SK-N-SH (cell line): Measurements from ENCODE around the gene TRIM7. TPM values are rescaled to one million over a fixed set of nuclear protein-coding genes. Genes with fewer than 3 reads are reported as not detected.

Experiments used
- CTCF ChIA-PET: fragments of 300-600, 350-600 bp; formaldehyde crosslinking; extraction: SDS; loops from one replicate; lab custom pipeline; 2021; lab: Yijun Ruan, JAX
- POLR2A ChIA-PET: fragments of 350-600 bp; sonication (Branson Sonifier 250); formaldehyde crosslinking; extraction: SDS; loops from one replicate; lab custom pipeline; 2020; ENCODE audit warnings: antibody characterized with exemption, inconsistent platforms; lab: Yijun Ruan, JAX
- DNase-seq: peaks from one replicate; pipeline ENCODE4 v3.0.0; 2012
- H2AFZ ChIP-seq: fragments of 200-600 bp; sonication (generic); 2 replicates; pipeline ENCODE4 v1.8.1; 2016; ENCODE audit warnings: antibody characterized with exemption, mild to moderate bottlenecking, low read depth
- H3F3A ChIP-seq: fragments of 200-600 bp; sonication (generic); replicated peaks from 2 replicates; pipeline ENCODE3; 2016; ENCODE audit warnings: antibody characterized with exemption, mild to moderate bottlenecking; ENCODE audit not compliant: insufficient read depth
- H3K27ac ChIP-seq, 2 experiments: fragments of 200-500 bp in 1 of 2; fragments of 200-600 bp in 1 of 2; sonication (Bioruptor generic) in 1 of 2; sonication (generic), shearing (Covaris generic) in 1 of 2; 2 replicates each; pipeline versions ENCODE4 v1.5.1 to v1.6.1; 2014 to 2016; ENCODE audit warnings: low read depth in 2 of 2, inconsistent platforms in 1 of 2, low read length in 1 of 2, mild to moderate bottlenecking in 1 of 2, mixed read lengths in 1 of 2
- H3K27me3 ChIP-seq: fragments of 200-600 bp; sonication (generic), shearing (Covaris generic); 2 replicates; pipeline ENCODE4 v1.6.1; 2016; ENCODE audit warnings: mixed run types; ENCODE audit not compliant: insufficient read depth
- H3K36me3 ChIP-seq, 2 experiments: fragments of 200-500 bp in 1 of 2; fragments of 200-600 bp in 1 of 2; sonication (Bioruptor generic) in 1 of 2; sonication (generic) in 1 of 2; replicated peaks in 1 of 2; 2 replicates each; pipeline versions ENCODE3 to v1.5.1; 2014 to 2016; ENCODE audit warnings: low read length in 1 of 2, mild to moderate bottlenecking in 1 of 2; ENCODE audit not compliant: insufficient read depth in 2 of 2, control insufficient read depth in 1 of 2
- H3K4me1 ChIP-seq, 2 experiments: fragments of 200-500 bp in 1 of 2; fragments of 200-600 bp in 1 of 2; sonication (Bioruptor generic) in 1 of 2; sonication (generic), shearing (Covaris generic) in 1 of 2; 2 replicates each; pipeline versions ENCODE4 v1.5.1 to v1.6.1; 2014 to 2016; ENCODE audit warnings: low read depth in 1 of 2, low read length in 1 of 2, mixed run types in 1 of 2; ENCODE audit not compliant: insufficient read depth in 2 of 2, control insufficient read depth in 1 of 2
- H3K4me2 ChIP-seq: fragments of 200-600 bp; sonication (generic), shearing (Covaris generic); 2 replicates; pipeline ENCODE4 v1.6.1; 2017; ENCODE audit warnings: mixed run types
- H3K4me3 ChIP-seq, 2 experiments: fragments of 200-500 bp in 1 of 2; fragments of 200-600 bp in 1 of 2; sonication (Bioruptor generic) in 1 of 2; sonication (generic), shearing (Covaris generic) in 1 of 2; 2 replicates each; pipeline versions ENCODE4 v1.5.1 to v1.8.1; 2014 to 2016; ENCODE audit warnings: low read depth in 2 of 2, inconsistent platforms in 1 of 2, low read length in 1 of 2, mild to moderate bottlenecking in 1 of 2, mixed read lengths in 1 of 2, moderate library complexity in 1 of 2
- H3K79me2 ChIP-seq: fragments of 200-600 bp; sonication (generic); 2 replicates; pipeline ENCODE4 v1.8.1; 2017; ENCODE audit warnings: mild to moderate bottlenecking; ENCODE audit not compliant: insufficient read depth
- H3K9ac ChIP-seq: fragments of 200-600 bp; sonication (generic); 2 replicates; pipeline ENCODE4 v1.6.1; 2017; ENCODE audit warnings: mixed run types
- H3K9me2 ChIP-seq: fragments of 200-600 bp; sonication (generic); 2 replicates; pipeline ENCODE4 v1.6.1; 2017; ENCODE audit warnings: mixed run types
- H3K9me3 ChIP-seq: fragments of 200-600 bp; sonication (generic); 2 replicates; pipeline ENCODE4 v1.6.1; 2017; ENCODE audit warnings: mixed run types, mild to moderate bottlenecking, moderate library complexity
- H4K20me1 ChIP-seq: fragments of 200-600 bp; sonication (generic); 2 replicates; pipeline ENCODE4 v1.6.1; 2017; ENCODE audit warnings: mild to moderate bottlenecking, mixed run types; ENCODE audit not compliant: insufficient read depth
- CHD2 ChIP-seq: fragments of 150-350 bp; IDR thresholded peaks from 2 replicates; pipeline ENCODE4 v1.6.1; 2018; ENCODE audit warnings: low read length; ENCODE audit not compliant: partially characterized antibody
- FOXJ3 ChIP-seq: sonication (generic); formaldehyde crosslinking; IDR thresholded peaks from 2 replicates; pipeline ENCODE4 v1.5.1; 2020; ENCODE audit warnings: mild to moderate bottlenecking, missing genetic modification reagents
- GABPA ChIP-seq: IDR thresholded peaks from 2 replicates; pipeline ENCODE4 v1.4.0; 2012; ENCODE audit warnings: low read depth, mild to moderate bottlenecking
- IRF3 ChIP-seq: fragments of 150-350 bp; IDR thresholded peaks from 2 replicates; pipeline ENCODE4 v1.6.1; 2016; ENCODE audit warnings: mild to moderate bottlenecking, low read depth, low read length
- MAX ChIP-seq: IDR thresholded peaks from 2 replicates; pipeline ENCODE4 v1.4.0; 2012; ENCODE audit warnings: low read depth
- MXI1 ChIP-seq: IDR thresholded peaks from 2 replicates; pipeline ENCODE4 v1.6.1; 2012; ENCODE audit warnings: mild to moderate bottlenecking, low read depth, low read length, improper control_type of control experiment
- NFIC ChIP-seq: IDR thresholded peaks from 2 replicates; pipeline ENCODE4 v1.4.0; 2012; ENCODE audit warnings: borderline replicate concordance
- RAD21 ChIP-seq: IDR thresholded peaks from 2 replicates; pipeline ENCODE4 v1.6.1; 2012; ENCODE audit warnings: mild to moderate bottlenecking, low read length
- RCOR1 ChIP-seq: fragments of 150-350 bp; IDR thresholded peaks from 2 replicates; pipeline ENCODE4 v1.6.1; 2017; ENCODE audit warnings: antibody characterized with exemption, low read length
- RFX5 ChIP-seq: IDR thresholded peaks from 2 replicates; pipeline ENCODE4 v1.6.1; 2012; ENCODE audit warnings: mild to moderate bottlenecking, improper control_type of control experiment, low read length
- SIN3A ChIP-seq: IDR thresholded peaks from 2 replicates; pipeline ENCODE4 v1.6.1; 2012; ENCODE audit warnings: low read depth, mild to moderate bottlenecking, low read length, moderate library complexity, borderline replicate concordance
- TAF1 ChIP-seq: IDR thresholded peaks from 2 replicates; pipeline ENCODE4 v1.6.1; 2012; ENCODE audit warnings: low read depth, mild to moderate bottlenecking, low read length, moderate library complexity, borderline replicate concordance
- TCF12 ChIP-seq: IDR thresholded peaks from 2 replicates; pipeline ENCODE4 v1.4.0; 2012
- TEAD4 ChIP-seq: IDR thresholded peaks from 2 replicates; pipeline ENCODE4 v1.4.0; 2012; ENCODE audit warnings: mild to moderate bottlenecking, borderline replicate concordance; ENCODE audit not compliant: insufficient read depth
- YY1 ChIP-seq: IDR thresholded peaks from 2 replicates; pipeline ENCODE4 v1.4.0; 2012; ENCODE audit warnings: low read depth, mild to moderate bottlenecking
- WGBS: methylation state at CpG from one replicate; pipeline ENCODE4 v1.1.6; 2017; ENCODE audit warnings: low lambda C conversion rate; 5-methylcytosine and 5-hydroxymethylcytosine counted together
- polyA plus RNA-seq, 3 experiments: library from polyadenylated mRNA; depleted of rRNA; stranded (reverse); fragments of >200 nt; gene quantifications; 2 replicates each; pipeline ENCODE4 v1.2.3, GENCODE V29; 2012
- TF ChIP-seq, protein P1 (sequence below): fragments of 200-600 bp; sonication (generic); IDR thresholded peaks from 2 replicates; pipeline ENCODE4 v1.6.1; 2017; ENCODE audit warnings: antibody characterized with exemption, mild to moderate bottlenecking, moderate library complexity
- TF ChIP-seq, protein P2 (sequence below): IDR thresholded peaks from 2 replicates; pipeline ENCODE4 v1.6.1; 2012; ENCODE audit warnings: mild to moderate bottlenecking, low read depth, low read length, moderate library complexity
- TF ChIP-seq, protein P3 (sequence below): IDR thresholded peaks from 2 replicates; pipeline ENCODE4 v1.4.0; 2012; ENCODE audit warnings: low read depth, borderline replicate concordance

The TRIM7 gene
- polyA plus RNA-seq, 1 of the 3 experiments (the other 2 are of a cell fraction) = 3.5 TPM

DNA sequence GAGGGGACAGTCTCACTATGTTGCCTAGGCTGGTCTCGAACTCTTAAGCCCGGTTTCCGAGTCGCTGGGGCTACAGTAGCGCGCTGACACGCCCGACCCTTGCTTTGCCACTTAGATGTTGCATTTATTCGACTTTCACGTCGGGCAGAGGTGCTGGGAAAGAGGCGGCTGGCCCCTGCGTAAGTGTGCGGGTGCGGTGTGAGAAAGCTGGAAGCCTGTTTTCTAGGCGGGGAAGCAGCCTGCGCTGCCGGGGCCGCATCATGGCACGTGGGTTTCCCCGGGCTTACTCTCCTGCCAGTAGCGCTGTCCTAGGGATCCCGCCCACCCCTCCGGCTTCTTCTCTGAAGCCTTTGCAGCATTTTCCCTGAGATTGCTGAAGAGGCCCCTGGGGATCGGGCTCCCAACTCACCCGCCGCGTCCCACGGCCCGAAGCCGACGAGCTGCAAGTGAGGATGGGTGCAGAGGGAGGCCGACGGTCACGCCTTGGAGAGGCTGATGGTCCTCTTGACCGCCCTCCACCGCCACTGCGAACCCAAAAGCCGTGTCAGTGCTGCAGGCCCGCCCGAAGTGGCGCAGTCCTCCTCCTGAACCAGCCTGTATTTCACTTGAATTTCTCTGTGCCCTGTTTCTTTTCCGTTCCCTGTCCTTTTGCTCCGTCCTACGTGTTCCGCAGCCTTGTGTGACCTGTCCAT lies 12.3 kb upstream of the TRIM7 start:
- peaks cover 0 to 16% of the 10 kb centered on the region in 2 experiments; a peak in 1 of 4 replicates for H3K4me1 ChIP-seq
- no peak for TF ChIP-seq FOXJ3
- TF ChIP-seq GABPA = no peak
- TF ChIP-seq MAX = peak; percentile 78
- TF ChIP-seq TEAD4 = no peak
- TF ChIP-seq RFX5 = no peak
- TF ChIP-seq RAD21 = no peak
- TF ChIP-seq, protein P1, sequence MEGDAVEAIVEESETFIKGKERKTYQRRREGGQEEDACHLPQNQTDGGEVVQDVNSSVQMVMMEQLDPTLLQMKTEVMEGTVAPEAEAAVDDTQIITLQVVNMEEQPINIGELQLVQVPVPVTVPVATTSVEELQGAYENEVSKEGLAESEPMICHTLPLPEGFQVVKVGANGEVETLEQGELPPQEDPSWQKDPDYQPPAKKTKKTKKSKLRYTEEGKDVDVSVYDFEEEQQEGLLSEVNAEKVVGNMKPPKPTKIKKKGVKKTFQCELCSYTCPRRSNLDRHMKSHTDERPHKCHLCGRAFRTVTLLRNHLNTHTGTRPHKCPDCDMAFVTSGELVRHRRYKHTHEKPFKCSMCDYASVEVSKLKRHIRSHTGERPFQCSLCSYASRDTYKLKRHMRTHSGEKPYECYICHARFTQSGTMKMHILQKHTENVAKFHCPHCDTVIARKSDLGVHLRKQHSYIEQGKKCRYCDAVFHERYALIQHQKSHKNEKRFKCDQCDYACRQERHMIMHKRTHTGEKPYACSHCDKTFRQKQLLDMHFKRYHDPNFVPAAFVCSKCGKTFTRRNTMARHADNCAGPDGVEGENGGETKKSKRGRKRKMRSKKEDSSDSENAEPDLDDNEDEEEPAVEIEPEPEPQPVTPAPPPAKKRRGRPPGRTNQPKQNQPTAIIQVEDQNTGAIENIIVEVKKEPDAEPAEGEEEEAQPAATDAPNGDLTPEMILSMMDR = peak; percentile 35
- TF ChIP-seq, protein P2, sequence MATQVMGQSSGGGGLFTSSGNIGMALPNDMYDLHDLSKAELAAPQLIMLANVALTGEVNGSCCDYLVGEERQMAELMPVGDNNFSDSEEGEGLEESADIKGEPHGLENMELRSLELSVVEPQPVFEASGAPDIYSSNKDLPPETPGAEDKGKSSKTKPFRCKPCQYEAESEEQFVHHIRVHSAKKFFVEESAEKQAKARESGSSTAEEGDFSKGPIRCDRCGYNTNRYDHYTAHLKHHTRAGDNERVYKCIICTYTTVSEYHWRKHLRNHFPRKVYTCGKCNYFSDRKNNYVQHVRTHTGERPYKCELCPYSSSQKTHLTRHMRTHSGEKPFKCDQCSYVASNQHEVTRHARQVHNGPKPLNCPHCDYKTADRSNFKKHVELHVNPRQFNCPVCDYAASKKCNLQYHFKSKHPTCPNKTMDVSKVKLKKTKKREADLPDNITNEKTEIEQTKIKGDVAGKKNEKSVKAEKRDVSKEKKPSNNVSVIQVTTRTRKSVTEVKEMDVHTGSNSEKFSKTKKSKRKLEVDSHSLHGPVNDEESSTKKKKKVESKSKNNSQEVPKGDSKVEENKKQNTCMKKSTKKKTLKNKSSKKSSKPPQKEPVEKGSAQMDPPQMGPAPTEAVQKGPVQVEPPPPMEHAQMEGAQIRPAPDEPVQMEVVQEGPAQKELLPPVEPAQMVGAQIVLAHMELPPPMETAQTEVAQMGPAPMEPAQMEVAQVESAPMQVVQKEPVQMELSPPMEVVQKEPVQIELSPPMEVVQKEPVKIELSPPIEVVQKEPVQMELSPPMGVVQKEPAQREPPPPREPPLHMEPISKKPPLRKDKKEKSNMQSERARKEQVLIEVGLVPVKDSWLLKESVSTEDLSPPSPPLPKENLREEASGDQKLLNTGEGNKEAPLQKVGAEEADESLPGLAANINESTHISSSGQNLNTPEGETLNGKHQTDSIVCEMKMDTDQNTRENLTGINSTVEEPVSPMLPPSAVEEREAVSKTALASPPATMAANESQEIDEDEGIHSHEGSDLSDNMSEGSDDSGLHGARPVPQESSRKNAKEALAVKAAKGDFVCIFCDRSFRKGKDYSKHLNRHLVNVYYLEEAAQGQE = no peak
- TF ChIP-seq IRF3 = no peak
- no peak for TF ChIP-seq YY1
- TF ChIP-seq MXI1 = peak; percentile 76; the same call in 1 of the 2 replicates
- no peak for TF ChIP-seq TCF12
- no peak for TF ChIP-seq SIN3A
- no peak for TF ChIP-seq RCOR1
- TF ChIP-seq, protein P3, sequence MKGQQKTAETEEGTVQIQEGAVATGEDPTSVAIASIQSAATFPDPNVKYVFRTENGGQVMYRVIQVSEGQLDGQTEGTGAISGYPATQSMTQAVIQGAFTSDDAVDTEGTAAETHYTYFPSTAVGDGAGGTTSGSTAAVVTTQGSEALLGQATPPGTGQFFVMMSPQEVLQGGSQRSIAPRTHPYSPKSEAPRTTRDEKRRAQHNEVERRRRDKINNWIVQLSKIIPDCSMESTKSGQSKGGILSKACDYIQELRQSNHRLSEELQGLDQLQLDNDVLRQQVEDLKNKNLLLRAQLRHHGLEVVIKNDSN = peak; percentile 52
- no peak for TF ChIP-seq CHD2
- no peak for TF ChIP-seq TAF1
- no peak for TF ChIP-seq NFIC
- H3K27me3 ChIP-seq = no peaks in the 10 kb centered on the region
- H3K79me2 ChIP-seq = no peaks in the 10 kb centered on the region
- H3K4me3 ChIP-seq = peak overlapping the region; percentile 52 to 58
- CTCF ChIA-PET = interaction anchor here (0.8 to 2.2 kb wide), 7 partner anchors 10 to 32 kb away, joined by 3 to 6 read pairs (median 4); partner anchors contain the start of gene TRIM7
- POLR2A ChIA-PET = no interaction called here
- H4K20me1 ChIP-seq = peaks cover 5% of the 10 kb centered on the region
- peak overlapping the region; percentile 90 for H3K4me2 ChIP-seq
- no peaks in the 10 kb centered on the region for H3K9me3 ChIP-seq
- H3K9me2 ChIP-seq = no peaks in the 10 kb centered on the region
- H3K9ac ChIP-seq = peak overlapping the region; percentile 8; the same call in 1 of the 2 replicates
- H3F3A ChIP-seq = peaks cover 45% of the 10 kb centered on the region
- H3K36me3 ChIP-seq = no peaks in the 10 kb centered on the region
- DNase-seq = peak; percentile 63
- under 1% methylated on average over 18 of the region's 46 CpGs for WGBS
- peak overlapping the region; percentile 54 to 60; a peak in 3 of 4 replicates for H3K27ac ChIP-seq
- H2AFZ ChIP-seq = peak overlapping the region; percentile 75; the same call in 1 of the 2 replicates
